Activated naive CD4-positive, alpha-beta T cell treated with Interleukin-2 at 50 U/mL for 16 hours (primary cell): ENCODE data around the gene ERMAP.
"Not testable (repeated sequence)": the region's sequence is repeated elsewhere in the genome, so short reads cannot be mapped to it uniquely, and the experiment has no call there.

ENCODE experiments used
- DNase-seq: peaks from one replicate; pipeline ENCODE4 v3.0.0-alpha.2; 2020

Gene ERMAP

DNA sequence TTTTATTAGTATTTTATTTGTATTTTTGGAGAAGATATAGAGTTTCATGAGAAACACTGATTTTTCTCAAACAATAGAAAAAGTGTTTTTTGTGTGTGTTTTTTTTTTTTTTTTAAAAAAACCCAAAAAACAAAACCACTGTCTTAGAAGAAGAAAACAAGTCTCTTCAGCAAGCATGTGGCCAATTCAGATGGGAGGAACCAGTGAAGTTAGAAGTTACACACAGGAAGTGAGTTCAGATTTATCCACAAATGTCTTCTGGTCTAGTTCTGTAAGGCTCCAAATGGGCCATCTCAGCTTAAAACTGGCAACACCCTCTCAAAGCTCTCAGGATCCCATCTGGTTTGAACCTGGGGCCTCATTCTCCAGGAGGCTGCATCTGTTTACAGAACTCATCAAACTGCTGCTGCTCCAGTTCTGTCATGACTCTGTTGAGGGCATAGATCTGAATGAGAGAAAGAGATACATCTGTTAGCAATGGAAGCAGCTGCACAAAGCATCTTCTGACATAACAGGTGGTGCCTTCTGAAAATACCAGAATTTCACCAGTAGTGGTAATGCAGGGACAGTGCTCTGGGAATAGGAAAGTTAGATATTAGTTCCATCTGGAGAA is 9.8 kb upstream of the ERMAP start:
- no peak for DNase-seq

DNA sequence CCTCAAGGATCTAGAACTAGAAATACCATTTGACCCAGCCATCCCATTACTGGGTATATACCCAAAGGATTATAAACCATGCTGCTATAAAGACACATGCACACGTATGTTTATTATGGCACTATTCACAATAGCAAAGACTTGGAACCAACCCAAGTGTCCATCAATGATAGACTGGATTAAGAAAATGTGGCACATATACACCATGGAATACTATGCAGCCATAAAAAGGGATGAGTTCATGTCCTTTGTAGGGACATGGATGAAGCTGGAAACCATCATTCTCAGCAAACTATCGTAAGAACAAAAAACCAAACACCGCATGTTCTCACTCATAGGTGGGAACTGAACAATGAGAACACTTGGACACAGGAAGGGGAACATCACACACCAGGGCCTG is 2.1 kb upstream of the ERMAP start:
- DNase-seq, result not testable (repeated sequence)

DNA sequence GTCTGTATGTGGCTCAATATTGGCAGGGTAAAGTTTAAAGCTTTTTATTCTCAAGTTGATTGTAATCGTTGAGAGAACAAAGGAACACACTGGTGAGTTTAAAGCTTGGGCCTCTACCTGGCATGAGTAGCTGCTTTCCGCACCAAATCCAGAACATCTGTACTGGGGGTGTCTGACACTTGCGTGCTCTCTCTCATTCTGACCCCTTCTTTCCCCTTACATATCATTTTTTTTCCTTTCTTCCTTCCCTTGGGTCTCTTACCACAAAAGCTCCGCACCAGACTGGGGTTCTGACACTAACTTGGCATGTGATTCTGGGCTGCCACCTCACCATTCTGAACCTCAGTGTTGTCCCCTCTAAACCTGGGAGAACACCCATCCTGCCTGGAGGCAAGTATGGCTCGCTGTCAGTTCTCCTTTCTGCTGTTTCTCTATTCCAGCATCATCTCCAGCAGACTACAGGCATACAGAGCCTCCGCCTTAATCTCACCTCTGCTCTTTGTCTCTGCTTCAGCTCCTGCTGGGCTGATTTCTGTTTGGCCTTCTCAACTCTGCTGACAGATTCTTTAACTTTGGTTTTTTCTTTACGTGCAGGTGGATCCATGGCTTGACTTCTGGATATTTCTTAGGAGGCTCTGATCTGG is 859 bp upstream of the ERMAP start:
- DNase-seq, result peak; percentile 9

DNA sequence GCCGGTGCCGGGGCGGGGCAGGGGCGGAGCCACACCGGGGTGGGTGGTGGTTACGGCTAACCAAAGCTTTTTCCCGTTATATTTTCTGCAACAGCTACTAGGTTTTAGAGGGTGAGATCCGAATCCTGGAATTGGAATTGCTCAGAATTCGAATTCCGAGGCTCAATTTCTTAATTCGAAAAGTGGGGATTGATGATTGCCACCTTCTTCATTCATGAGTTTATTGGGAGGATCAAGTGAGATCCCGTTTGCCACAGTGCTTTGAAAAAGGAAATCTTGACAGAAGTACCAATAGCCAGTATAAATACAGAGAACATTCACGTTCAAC is 482 bp downstream of the ERMAP start:
- DNase-seq, result no peak

DNA sequence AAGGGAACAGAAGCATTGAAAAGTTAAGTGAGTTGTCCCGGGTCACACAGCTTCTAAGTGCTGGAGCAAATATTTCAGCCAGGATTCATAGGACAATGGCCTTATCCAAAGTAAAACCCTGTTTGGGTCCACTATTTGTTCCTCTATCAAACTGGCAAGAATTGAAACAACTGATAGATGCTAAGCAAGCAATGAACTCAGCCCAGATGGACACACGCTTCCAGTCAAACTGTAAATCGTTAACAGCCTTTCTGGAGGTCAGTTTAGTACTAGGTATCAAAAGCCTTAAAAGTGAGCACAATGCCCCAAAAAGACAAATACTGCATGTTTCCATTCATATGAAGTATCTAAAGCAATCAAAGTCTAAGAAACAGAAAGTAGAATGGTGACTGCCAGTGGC is 1.1 kb downstream of the ERMAP start:
- no peak for DNase-seq

DNA sequence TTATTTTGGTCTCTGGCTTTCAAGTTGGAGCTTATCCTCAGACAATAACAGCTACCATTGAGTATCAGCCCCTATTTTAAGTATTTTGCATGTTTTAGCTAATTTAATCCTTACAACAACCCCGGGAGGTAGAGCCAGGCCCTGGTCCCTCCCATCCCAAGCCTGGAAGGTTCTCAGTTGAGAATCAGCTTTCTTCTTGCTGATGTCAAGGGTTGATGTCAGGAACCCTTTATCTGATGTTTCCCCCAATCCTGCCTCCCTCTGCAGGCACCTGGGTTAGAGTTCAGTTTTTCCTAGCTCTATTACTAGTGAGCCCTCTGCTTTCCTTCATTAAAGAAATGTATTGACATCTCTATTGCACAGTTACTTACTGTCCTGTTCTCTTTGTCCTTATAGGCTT is 3.9 kb downstream of the ERMAP start:
- no peak for DNase-seq

DNA sequence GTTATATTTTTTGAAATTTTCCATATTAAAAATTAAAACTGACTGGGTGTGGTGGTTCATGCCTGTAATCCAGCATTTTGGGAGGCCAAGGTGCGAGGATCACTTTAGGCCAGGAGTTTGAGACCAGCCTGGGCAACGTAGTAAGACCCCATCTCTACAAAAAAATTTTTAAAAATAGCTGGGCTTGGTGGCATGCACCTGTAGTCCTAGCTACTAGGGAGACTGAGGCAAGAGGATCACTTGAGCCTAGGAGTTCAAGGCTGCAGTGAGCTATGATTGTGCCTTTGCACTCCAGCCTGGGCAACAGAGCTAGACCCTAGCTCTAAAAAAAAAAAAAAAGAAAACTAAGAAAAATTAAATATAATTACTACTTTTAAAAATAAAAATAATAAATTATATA is 4.8 kb downstream of the ERMAP start:
- no peak for DNase-seq

DNA sequence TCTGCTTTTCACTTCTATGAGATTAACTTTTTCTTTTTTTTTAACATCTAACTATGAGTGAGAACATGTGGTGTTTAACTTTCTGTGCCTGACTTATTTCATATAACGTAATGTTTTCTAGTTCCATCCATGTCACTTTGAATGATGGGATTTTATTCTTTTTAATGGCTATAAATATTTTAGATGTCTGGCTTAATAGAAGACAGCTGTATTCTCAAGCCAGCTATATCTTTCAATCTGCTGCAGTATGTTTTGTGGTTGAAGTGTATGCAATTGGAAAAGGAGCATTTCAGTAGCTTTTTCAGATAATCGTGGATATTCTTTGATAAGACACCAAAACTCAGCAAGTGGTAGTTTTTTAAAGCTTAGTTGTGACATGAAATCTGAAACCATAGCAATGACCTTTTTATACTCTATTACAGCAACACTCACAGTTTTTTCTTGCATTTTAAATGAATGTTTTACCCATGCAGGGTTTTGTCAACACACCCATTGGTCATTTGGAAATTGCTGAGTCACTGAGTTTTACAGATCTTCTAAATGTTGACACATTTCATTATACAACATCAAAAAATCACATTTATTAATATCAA is 6.0 kb downstream of the ERMAP start:
- no peak for DNase-seq

DNA sequence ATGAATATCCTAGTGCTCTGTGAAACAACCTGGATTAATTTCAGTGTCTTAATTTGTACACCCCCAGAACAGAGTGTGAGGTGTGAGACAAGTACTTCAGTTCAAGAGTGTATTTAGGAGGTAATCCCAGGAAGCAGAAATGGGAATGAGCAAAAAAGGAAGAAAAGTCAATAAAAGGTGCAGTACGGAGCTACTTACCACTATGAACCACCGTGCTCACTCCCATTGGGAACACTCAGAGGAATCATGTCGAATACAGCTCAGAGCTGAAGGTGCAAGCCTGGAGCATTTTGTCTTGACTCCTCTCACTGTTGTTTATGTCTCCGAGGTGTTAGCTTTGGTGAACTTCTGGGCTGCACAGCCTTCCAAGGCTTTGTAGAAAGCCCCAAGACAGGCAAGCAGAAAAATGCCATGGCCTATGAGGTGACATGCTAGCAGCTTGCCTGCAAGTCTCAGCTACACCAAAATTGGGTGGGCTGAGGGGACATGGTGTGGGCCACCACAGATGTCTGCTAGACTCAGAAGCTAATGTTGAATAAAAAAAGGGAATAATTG is 7.6 kb downstream of the ERMAP start:
- no peak for DNase-seq

DNA sequence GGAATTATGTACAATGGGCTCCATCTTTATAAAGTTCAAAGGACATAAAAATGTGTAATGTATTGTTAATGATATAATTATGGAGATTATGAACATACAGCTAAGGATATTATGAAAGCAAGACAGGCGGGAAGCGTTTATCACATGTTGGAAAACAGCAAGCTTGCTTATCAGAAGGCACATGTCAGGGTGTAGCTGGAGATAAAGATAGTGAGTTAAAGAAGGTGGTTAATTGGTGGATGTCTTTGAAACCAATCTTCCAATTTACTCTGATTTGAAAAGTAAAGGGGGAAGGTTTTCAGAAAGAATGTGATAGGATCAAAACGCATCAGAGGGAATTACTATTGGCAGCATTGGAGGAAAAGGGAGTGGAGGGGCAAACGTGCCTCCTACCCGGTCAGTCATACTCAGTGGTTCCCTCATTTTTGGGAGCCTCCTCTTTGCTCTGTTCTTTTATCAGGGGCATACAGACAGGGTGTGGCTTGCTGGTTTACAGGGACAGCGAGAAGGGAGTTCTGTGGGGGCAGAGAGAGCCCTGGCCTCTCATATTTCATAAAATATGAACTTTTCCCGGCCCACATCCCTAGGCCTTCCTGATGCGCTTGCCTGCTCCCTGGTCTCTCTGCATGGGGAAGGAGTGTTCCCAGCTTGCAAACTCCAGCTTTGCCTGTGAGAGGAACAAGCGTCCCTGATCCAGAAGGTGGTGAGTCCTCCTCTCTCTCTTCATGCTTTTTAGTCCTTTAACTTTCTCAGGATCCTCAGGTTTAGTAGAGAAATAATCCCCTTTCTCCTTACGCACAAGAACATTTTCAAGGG is 8.3 kb downstream of the ERMAP start:
- no peak for DNase-seq

DNA sequence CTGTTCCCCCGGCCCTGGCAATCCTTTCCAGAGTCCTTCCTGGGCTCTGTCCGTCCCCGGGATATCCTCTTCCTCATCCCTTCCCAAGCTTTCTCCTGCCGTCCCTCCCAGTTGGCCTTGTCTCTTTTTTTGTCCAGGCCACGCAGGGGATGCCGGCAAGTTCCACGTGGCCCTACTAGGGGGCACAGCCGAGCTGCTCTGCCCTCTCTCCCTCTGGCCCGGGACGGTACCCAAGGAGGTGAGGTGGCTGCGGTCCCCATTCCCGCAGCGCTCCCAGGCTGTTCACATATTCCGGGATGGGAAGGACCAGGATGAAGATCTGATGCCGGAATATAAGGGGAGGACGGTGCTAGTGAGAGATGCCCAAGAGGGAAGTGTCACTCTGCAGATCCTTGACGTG is 13.7 kb downstream of the ERMAP start:
- no peak for DNase-seq

DNA sequence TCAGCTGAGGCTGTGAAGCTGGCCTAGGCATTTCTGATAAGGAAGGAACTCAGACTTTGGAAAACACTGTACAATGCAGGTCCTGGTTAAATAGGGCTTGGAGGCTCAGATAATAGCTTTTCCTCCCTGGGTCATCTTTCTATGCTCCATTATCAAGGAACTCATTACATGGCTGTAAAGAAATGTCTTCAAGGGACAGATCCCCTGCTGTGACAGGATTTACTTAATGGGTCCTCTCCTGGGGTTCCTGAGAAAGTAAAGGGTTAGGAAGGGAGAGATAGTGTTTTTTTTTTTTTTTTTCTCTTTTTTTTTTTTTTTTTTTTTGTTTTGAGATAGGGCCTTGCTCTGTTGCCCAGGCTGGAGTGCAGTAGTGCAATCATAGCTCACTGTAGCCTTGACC is 14.4 kb downstream of the ERMAP start:
- DNase-seq, result no peak

DNA sequence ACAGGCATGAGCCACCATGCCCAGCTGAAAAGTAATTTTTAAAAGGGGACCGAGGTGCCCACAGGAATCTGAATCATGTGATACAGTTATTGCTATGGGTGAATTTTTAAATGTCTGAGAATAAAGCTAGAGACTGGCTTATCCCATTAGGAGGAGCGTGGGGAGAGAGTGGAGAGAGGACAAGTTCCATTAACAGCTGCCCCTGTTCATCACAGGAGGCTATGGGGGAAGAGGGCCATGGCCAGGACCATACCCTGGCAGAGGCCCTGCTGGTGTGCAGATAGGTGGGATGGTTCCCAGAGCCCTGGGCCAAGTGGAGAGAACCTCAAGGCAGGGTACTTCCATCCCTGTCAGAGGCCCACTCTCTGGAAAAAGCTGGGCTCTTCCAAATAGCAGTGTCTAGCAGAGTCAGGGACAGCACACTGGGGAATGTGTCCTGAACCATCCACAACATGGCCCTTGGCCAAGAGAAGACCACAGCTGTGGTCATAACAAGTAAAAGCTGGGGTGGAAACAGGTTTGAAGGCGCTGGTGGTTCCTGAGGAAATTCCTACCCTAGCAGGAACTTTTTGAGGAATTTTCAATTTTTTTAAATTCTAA is 15.8 kb downstream of the ERMAP start:
- DNase-seq, result no peak

DNA sequence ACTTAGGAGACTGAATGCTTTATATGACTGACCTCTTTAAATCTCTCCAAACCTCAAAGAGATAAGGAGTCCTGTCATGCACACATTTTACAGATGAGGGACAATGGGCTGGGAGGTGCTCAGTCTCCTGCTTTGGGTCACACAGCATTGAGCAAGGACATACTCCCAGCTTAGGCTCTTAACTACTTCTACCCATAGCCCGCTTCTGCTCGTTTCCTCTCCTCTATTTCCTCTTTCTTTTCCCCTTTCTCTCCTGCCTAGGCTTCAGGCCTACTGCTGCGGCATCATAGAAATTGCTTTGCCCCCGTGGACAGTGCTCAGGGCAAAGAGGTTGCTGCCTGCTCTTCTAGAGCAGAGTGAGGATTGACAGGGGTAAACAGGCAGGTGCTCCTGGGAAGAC is 17.1 kb downstream of the ERMAP start:
- DNase-seq, result no peak

DNA sequence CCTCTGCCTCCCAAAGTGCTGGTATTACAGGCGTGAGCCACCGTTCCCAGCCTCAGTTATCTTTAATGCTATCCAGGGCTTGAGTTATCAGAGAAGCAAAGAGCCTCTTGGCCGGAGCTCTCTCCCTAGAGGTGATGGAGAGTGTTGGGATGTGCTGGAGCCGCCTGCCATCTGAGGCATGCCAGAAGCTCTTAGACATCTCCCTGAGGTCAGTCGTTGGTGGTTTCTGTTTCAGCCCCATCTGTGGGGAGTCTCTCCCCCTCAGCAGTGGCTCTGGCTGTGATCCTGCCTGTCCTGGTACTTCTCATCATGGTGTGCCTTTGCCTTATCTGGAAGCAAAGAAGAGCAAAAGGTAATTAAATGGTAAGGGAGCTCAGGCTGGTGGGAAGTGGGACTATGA is 17.9 kb downstream of the ERMAP start:
- no peak for DNase-seq

DNA sequence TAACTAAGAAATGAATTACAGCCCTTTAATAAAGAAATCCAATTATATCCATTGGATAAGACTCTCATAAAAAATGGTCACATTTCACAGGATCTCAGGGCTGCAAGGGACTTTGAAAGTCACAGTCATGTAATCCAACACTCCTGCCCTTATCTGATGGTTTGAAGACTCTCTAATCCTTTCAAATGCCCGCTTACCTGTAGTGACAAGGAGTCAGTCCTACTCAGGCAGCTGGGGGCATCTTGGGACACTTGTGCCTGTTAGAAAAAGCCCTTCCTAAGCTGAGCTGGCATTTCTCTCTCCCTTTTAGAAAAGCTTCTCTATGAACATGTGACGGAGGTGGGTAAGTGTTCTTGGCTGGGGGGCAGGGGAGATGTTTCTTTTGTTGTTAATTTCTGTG is 18.5 kb downstream of the ERMAP start:
- no peak for DNase-seq

DNA sequence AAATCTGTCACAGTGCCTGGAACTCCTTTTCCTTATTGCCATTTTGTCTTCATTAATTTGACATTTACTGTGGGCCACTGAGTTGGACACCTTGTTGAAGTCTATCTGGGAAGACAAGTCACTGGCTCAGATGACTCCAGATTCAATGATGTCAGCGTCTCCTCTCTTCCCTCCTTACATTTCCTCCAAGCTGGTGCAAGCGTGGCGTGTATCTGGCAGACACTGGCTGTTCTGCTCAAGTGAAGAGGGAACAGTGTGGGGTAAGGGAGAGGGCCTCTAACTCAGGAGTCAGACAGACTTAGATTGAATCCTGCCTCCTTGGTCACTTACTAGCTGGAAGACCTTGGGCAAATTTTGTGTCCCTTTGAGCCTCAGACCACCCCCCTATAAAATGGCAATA is 20.8 kb downstream of the ERMAP start:
- DNase-seq, result no peak

DNA sequence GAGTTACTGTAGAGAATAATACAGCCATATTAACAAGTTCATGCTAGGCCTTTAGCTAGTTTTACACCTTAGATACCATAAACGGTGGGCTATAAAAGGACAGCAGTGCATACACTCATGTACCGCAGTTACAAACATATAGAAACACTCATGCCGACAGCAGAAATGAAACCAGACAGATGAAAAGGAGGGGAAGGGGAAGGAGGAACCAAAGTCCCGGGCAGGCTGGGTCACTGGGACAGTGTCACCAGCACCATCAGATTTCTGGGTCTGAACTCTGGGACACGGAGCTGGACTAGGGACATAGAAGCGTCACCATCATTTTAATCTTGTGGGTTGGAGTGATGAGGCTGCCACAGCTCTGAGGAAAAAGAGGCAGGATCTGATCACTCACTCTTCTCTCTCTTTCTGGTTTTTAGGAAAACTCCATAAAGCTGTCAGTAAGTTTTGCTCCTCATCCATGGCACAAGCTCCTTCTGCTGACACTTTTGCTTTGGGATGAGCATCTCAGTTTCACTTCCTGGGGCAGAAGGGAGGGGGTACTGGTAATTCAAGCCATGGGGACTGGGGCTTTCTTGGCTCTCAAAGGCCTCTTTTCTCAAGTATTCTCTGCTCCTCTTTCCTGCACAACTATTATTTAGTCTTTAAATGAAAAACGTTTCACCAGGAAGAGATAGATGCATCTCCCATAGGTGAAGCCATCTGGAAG is 21.7 kb downstream of the ERMAP start:
- no peak for DNase-seq

DNA sequence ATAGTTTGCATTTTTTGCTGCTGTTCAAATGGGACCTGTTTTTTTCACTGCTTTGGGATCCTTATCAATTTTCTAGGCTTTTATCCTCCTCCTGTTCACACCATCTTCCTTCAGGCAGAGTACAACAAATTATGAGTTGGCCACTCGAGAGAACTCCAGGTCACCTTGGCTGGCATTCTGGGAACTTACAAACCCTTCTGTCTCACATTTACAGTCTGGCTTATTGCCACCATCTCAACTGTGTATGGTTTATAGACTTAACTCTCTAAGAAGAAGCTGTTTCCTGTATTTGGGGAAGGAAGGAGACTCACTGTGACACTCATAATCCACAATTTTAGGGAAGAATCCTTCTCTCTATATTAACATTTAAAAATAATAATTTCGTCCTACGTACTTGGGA is 24.1 kb downstream of the ERMAP start:
- DNase-seq, result no peak

DNA sequence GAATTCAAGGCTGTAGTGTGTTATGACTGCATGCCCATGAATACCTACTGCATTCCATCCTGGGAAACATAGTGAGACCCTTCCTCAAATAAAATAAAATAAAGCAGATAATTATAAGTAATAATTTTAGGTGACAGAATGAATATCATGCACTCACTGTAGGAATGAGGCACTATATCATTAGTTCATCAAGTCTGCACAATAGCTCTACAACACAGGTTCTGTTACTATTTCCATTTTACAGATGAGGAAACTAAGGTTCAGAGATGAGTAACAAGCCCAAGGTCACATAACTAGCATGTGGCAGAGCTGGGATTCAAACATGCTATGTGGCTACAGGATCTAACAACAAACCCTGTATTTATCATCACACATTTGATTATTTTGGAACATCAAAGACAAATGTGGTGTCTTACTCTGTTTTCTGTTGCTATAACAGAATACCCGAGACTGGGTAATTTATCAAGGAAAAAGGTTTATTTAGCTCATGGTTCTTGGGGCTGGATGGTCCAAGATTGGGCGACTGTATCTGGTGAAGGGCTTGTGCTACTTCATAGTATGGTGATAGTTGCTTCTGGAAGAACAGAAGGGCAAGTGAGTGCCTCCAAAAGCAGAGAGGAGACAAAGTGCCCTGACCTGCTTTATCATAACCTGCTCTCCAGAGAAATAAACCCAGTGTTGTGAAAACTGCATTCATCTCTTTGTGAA is 24.7 kb downstream of the ERMAP start:
- no peak for DNase-seq

DNA sequence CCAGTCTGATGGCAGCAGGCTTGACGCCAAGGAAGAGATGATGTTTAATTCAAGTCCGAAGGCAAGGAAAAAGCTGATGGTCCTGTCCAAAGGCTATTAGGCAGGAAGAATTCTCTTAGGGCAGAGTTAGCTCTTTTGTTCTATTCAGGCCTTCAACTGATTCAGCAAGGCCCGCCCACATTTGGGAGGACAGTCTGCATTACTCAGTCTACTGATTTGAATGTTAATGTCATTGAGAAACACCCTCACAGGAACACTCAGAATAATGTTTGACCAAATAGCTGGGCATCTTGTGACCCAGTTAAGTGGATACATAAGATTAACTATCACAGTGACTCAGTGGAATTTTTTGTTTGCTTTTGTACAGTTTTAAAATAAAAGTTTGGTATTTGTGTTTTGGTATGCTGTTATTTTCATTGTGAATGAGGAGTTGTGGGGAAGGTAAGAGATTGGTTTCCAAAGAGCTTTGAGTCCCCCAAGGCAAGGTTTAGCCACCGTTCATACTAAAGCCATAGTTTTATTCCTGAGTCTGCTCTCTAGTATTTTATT is 27.7 kb downstream of the ERMAP start:
- DNase-seq, result no peak

DNA sequence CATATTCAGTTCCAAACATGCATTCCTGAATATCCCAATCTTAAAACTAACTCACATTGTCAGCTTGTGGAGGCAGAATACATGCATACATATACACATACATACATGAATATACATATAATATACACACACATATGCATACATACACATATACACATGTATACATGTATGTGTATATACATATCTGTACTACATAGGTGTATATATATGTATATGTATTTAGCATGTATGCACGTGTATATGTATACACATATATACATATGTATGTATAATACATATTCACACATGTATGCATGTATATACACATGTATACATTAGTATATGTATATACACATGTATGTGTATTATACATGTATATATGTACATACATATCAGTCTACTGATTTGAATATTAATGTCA is 28.3 kb downstream of the ERMAP start:
- DNase-seq, result no peak
